ENCODE data around the gene SAMMSON.

Gene SAMMSON

GRCh38 chr3:70011582-70011981 is 12.0 kb downstream of the SAMMSON start:
- DNase-seq (ENCODE audit: low read depth in 2 of 2), result no peak

GRCh38 chr3:70020906-70021660 is 21.6 kb downstream of the SAMMSON start:
- no peak for DNase-seq (ENCODE audit: low read depth in 2 of 2)

GRCh38 chr3:70028361-70028760 is 28.8 kb downstream of the SAMMSON start:
- DNase-seq (ENCODE audit: low read depth in 2 of 2), result no peak

- DNase-seq (ENCODE audit: low read depth in 2 of 2), result no peak
Observed at GRCh38 chr3:70038693-70039092, 39.2 kb downstream of the SAMMSON start.

GRCh38 chr3:70040386-70040785 is 40.9 kb downstream of the SAMMSON start:
- DNase-seq (ENCODE audit: low read depth in 2 of 2), result no peak

- DNase-seq (ENCODE audit: low read depth in 2 of 2), result no peak
Observed at GRCh38 chr3:70042641-70043040, 43.1 kb downstream of the SAMMSON start.

- no peak for DNase-seq (ENCODE audit: low read depth in 2 of 2)
Observed at GRCh38 chr3:70049761-70050160, 50.2 kb downstream of the SAMMSON start.

- DNase-seq (ENCODE audit: low read depth in 2 of 2), result no peak
Observed at GRCh38 chr3:70053293-70053692, 53.8 kb downstream of the SAMMSON start.

- no peak for DNase-seq (ENCODE audit: low read depth in 2 of 2)
Observed at GRCh38 chr3:70056081-70056480, 56.5 kb downstream of the SAMMSON start.

- no peak for DNase-seq (ENCODE audit: low read depth in 2 of 2)
Observed at GRCh38 chr3:70057426-70057825, 57.9 kb downstream of the SAMMSON start.

- DNase-seq (ENCODE audit: low read depth in 2 of 2), result no peak
Observed at GRCh38 chr3:70061096-70061495, 61.6 kb downstream of the SAMMSON start.

- DNase-seq (ENCODE audit: low read depth in 2 of 2), result no peak
Observed at GRCh38 chr3:70064194-70064779, 64.8 kb downstream of the SAMMSON start.

- DNase-seq (ENCODE audit: low read depth in 2 of 2), result no peak
Observed at GRCh38 chr3:70065696-70066253, 66.2 kb downstream of the SAMMSON start.

- DNase-seq (ENCODE audit: low read depth in 2 of 2), result no peak
Observed at GRCh38 chr3:70067860-70068521, 68.5 kb downstream of the SAMMSON start.

GRCh38 chr3:70069557-70069956 is 70.0 kb downstream of the SAMMSON start:
- no peak for DNase-seq (ENCODE audit: low read depth in 2 of 2)

- DNase-seq (ENCODE audit: low read depth in 2 of 2), result no peak
Observed at GRCh38 chr3:70071138-70071537, 71.6 kb downstream of the SAMMSON start.

- no peak for DNase-seq (ENCODE audit: low read depth in 2 of 2)
Observed at GRCh38 chr3:70072180-70072579, 72.6 kb downstream of the SAMMSON start.

GRCh38 chr3:70072754-70073153 is 73.2 kb downstream of the SAMMSON start:
- no peak for DNase-seq (ENCODE audit: low read depth in 2 of 2)

- DNase-seq (ENCODE audit: low read depth in 2 of 2), result no peak
Observed at GRCh38 chr3:70075101-70075500, 75.6 kb downstream of the SAMMSON start.

GRCh38 chr3:70076396-70076795 is 76.9 kb downstream of the SAMMSON start:
- no peak for DNase-seq (ENCODE audit: low read depth in 2 of 2)

GRCh38 chr3:70078778-70079177 is 79.2 kb downstream of the SAMMSON start:
- no peak for DNase-seq (ENCODE audit: low read depth in 2 of 2)

GRCh38 chr3:70085613-70086012 is 86.1 kb downstream of the SAMMSON start:
- DNase-seq (ENCODE audit: low read depth in 2 of 2), result no peak

- no peak for DNase-seq (ENCODE audit: low read depth in 2 of 2)
Observed at GRCh38 chr3:70086336-70086735, 86.8 kb downstream of the SAMMSON start.

Measured in stimulated activated CD4-positive, alpha-beta T cell treated with anti-CD3 and anti-CD28 coated beads, Interleukin-15, amount 100 ng/mL, for 48 hours (primary cell).